ENCODE measurements around the gene AUNIP.
A peak's percentile ranks its signal among the peaks of the same experiment; 100 is the strongest.

Gene AUNIP

DNA sequence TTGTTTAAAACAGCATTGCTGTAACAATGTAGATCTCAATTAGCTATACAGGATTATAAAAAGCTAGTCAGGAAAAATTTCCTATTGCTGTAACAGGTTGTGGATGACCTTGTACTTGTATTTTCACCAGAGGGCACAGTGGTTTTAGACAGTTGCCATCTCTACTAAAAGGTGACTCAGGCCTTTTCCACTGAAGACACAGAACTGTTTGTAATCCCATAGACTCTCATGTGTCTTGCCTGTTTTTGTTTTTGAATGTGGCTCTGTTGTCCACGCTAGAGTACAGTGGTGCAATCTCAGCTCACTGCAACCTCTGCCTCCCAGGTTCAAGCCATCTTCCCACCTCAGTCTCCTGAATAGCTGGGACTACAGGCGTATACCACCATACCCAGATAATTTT, 33.7 kb downstream of the AUNIP start:
- TF ChIP-seq ZBTB7A (IDR thresholded peaks at IDR 0.05; ENCODE audit: low read depth), result no peak
- TF ChIP-seq EGR1 (IDR thresholded peaks at IDR 0.05), result no peak
- TF ChIP-seq TEAD4 (IDR thresholded peaks at IDR 0.05), result no peak
- no peak for TF ChIP-seq YY1 (IDR thresholded peaks at IDR 0.05; ENCODE audit: low read depth)

DNA sequence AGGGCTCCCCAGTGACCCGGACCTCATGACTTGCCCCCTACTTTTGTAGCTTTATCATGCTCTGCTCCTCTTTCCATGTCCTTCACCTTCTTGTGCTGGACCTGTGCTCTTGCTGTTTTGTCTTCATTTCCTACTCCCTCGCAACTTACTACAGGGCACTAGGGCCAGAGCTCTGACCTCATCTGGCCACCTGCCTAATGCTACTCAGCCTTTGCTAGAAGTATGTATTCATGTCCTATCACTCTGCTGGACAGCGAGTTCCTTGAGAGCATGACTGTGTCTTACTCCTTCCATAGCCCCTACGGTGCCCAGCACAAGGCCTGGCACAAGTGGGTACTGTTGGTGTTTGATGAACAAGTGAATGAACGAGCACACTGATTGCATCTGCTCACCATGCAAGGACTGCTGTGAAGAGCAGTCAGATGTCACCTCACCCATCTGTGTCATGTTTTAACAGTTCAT, 37.6 kb downstream of the AUNIP start:
- TF ChIP-seq, protein P1, sequence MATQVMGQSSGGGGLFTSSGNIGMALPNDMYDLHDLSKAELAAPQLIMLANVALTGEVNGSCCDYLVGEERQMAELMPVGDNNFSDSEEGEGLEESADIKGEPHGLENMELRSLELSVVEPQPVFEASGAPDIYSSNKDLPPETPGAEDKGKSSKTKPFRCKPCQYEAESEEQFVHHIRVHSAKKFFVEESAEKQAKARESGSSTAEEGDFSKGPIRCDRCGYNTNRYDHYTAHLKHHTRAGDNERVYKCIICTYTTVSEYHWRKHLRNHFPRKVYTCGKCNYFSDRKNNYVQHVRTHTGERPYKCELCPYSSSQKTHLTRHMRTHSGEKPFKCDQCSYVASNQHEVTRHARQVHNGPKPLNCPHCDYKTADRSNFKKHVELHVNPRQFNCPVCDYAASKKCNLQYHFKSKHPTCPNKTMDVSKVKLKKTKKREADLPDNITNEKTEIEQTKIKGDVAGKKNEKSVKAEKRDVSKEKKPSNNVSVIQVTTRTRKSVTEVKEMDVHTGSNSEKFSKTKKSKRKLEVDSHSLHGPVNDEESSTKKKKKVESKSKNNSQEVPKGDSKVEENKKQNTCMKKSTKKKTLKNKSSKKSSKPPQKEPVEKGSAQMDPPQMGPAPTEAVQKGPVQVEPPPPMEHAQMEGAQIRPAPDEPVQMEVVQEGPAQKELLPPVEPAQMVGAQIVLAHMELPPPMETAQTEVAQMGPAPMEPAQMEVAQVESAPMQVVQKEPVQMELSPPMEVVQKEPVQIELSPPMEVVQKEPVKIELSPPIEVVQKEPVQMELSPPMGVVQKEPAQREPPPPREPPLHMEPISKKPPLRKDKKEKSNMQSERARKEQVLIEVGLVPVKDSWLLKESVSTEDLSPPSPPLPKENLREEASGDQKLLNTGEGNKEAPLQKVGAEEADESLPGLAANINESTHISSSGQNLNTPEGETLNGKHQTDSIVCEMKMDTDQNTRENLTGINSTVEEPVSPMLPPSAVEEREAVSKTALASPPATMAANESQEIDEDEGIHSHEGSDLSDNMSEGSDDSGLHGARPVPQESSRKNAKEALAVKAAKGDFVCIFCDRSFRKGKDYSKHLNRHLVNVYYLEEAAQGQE (IDR thresholded peaks at IDR 0.05; ENCODE audit: low read depth), result no peak; the same call in 1 of the 2 replicates
- TF ChIP-seq YY1 (IDR thresholded peaks at IDR 0.05; ENCODE audit: low read depth) (no peak), CREB1 (IDR thresholded peaks at IDR 0.05; ENCODE audit: low read depth) (no peak), TCF12 (IDR thresholded peaks at IDR 0.05; ENCODE audit: low read depth) (no peak), EP300 (IDR thresholded peaks at IDR 0.05; ENCODE audit: borderline replicate concordance) (no peak), CEBPB (IDR thresholded peaks at IDR 0.05) (no peak)
- TF ChIP-seq, protein P2, sequence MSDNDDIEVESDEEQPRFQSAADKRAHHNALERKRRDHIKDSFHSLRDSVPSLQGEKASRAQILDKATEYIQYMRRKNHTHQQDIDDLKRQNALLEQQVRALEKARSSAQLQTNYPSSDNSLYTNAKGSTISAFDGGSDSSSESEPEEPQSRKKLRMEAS (IDR thresholded peaks at IDR 0.05), result no peak

DNA sequence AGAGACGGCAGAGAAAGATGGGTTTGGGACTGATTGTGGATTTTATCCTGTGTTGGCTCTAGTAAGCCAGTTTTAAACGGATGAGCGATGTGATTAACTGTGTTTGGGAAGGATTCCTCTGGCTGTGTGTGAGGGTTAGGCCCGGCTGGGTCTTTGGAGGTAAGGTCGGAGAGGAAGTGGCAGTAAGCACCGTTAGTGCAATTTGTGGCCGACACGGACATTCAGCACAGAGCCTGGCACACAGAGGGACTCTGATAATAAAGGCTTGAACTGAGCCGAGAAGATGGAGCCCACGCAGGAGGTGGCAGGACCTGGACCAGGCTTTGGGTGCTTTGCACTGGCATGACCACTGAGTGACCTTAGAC, 38.2 kb downstream of the AUNIP start:
- no peak for TF ChIP-seq TAF1 (IDR thresholded peaks at IDR 0.05; ENCODE audit: low read depth)
- no peak for TF ChIP-seq CREB1 (IDR thresholded peaks at IDR 0.05; ENCODE audit: low read depth)
- no peak for TF ChIP-seq TCF12 (IDR thresholded peaks at IDR 0.05; ENCODE audit: low read depth)
- TF ChIP-seq NFIC (IDR thresholded peaks at IDR 0.05), result no peak
- TF ChIP-seq, protein P1 (IDR thresholded peaks at IDR 0.05; ENCODE audit: low read depth), result no peak
- TF ChIP-seq YY1 (IDR thresholded peaks at IDR 0.05; ENCODE audit: low read depth), result no peak
- no peak for TF ChIP-seq RAD21 (IDR thresholded peaks at IDR 0.05; ENCODE audit: low read depth)
- no peak for TF ChIP-seq EP300 (IDR thresholded peaks at IDR 0.05; ENCODE audit: borderline replicate concordance)
- TF ChIP-seq, protein P2 (IDR thresholded peaks at IDR 0.05), result no peak
- no peak for TF ChIP-seq ZBTB7A (IDR thresholded peaks at IDR 0.05; ENCODE audit: low read depth)
- no peak for TF ChIP-seq TEAD4 (IDR thresholded peaks at IDR 0.05)
- TF ChIP-seq, protein P3, sequence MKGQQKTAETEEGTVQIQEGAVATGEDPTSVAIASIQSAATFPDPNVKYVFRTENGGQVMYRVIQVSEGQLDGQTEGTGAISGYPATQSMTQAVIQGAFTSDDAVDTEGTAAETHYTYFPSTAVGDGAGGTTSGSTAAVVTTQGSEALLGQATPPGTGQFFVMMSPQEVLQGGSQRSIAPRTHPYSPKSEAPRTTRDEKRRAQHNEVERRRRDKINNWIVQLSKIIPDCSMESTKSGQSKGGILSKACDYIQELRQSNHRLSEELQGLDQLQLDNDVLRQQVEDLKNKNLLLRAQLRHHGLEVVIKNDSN (IDR thresholded peaks at IDR 0.05), result no peak
- TF ChIP-seq CEBPB (IDR thresholded peaks at IDR 0.05), result no peak
- no peak for TF ChIP-seq FOXM1 (IDR thresholded peaks at IDR 0.05; ENCODE audit: borderline replicate concordance, low read depth)
- no peak for TF ChIP-seq EGR1 (IDR thresholded peaks at IDR 0.05)

DNA sequence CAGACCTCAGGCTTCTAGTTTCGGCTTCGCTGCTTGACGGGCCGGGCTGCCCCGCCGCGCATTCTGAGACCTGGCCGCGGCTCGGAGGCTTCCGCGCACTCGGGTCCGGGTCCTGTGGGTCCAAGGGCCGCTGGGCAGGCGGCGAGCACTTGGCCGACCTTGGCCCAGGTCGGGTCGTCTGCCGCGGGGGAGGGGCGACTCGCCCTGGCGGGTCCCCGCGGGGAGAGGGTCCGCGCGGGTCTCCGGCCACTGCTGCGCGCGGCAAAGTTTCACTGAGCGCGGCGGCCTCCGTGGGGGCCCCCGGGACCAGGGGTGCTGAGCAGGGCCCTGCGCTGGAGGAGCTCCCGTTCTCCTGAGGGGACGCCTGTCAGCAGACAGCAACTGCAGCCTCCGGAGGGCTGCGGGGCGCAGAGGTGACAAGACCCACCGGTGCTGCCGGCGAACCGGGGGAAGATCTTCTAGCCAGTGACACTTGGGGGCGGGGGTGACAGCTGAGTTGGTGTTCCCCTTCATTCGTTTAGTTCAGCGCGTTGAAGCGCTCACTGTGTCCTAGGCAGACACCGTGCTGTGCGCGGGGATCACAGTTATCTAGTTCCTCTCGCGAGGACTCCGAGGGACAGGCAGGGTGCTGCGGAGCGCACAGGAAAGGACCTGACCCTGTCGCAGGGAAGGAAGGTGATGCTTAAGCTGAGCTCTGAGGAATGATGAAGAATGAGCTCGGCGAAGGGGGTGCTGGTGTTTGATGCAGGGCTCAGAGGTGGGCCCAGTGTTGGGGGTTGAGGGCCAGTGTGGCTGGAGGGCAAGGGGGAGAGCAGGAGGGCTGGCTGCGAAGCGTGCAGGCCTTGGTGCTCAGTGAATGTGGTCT, 38.8 kb downstream of the AUNIP start:
- TF ChIP-seq, protein P2 (IDR thresholded peaks at IDR 0.05), result 0 out of 2 replicates have a peak, but pooled peaks have one; percentile 25
- TF ChIP-seq TAF1 (IDR thresholded peaks at IDR 0.05; ENCODE audit: low read depth), result peak; percentile 4; the same call in 1 of the 2 replicates
- peak; percentile 30; the same call in 1 of the 2 replicates for TF ChIP-seq ZBTB7A (IDR thresholded peaks at IDR 0.05; ENCODE audit: low read depth)
- TF ChIP-seq EGR1 (IDR thresholded peaks at IDR 0.05), result no peak
- TF ChIP-seq TEAD4 (IDR thresholded peaks at IDR 0.05), result no peak
- no peak for TF ChIP-seq CEBPB (IDR thresholded peaks at IDR 0.05)

DNA sequence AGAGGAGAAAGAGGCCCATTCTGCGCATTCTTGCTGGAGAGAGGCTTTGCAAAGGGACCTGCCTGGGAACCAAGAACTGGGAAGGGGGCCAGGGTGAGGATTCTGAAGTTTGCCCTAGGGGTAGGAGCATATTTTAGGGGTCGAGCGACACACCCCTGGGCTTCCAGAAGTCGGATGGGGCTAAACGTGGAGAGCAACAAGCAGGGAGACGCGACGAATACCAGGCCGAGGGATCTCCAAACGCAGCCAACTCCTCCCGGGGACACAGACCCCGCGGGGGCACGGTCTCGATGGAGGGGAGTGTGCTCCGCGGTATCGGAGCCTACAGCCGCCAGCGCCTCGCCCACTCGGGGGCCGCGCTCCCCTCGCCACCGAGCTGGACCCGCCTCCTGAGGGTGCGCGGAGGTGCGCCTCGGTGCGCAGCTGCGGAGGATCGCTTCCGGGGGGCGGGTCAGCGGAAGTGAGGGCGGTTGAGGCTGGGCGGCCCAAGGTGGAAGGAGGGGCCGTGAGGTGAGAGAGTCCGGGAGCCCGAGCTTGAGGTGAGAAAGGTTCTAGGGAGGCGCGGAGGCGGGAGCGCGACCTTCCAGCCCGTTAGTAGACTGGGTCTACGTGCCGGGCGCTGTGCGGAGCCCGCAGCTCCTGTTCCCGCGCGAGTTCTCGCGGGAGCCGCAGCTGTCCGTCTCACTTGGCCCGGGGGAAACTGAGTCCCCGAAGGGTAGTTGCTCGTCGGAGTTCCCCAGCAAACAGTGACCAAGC, 39.6 kb downstream of the AUNIP start, which contains the start of gene MTFR1L:
TSS of gene MTFR1L (plus strand) at position 464 of the 756 bp plus-strand sequence. CDS start 3,151 bp downstream, outside the sequence.
- TF ChIP-seq ZBTB7A (IDR thresholded peaks at IDR 0.05; ENCODE audit: low read depth) (peak; percentile 81), EP300 (IDR thresholded peaks at IDR 0.05; ENCODE audit: borderline replicate concordance) (no peak), TAF1 (IDR thresholded peaks at IDR 0.05; ENCODE audit: low read depth) (peak; percentile 81), CREB1 (IDR thresholded peaks at IDR 0.05; ENCODE audit: low read depth) (no peak), NFIC (IDR thresholded peaks at IDR 0.05) (no peak), RAD21 (IDR thresholded peaks at IDR 0.05; ENCODE audit: low read depth) (no peak), TCF12 (IDR thresholded peaks at IDR 0.05; ENCODE audit: low read depth) (peak; percentile 73), FOXM1 (IDR thresholded peaks at IDR 0.05; ENCODE audit: borderline replicate concordance, low read depth) (no peak), CEBPB (IDR thresholded peaks at IDR 0.05) (no peak), YY1 (IDR thresholded peaks at IDR 0.05; ENCODE audit: low read depth) (no peak), TEAD4 (IDR thresholded peaks at IDR 0.05) (no peak; the same call in 1 of the 2 replicates), EGR1 (IDR thresholded peaks at IDR 0.05) (peak; percentile 69)
- TF ChIP-seq, protein P3 (IDR thresholded peaks at IDR 0.05), result 0 out of 2 replicates have a peak, but pooled peaks have one; percentile 23
- TF ChIP-seq, protein P2 (IDR thresholded peaks at IDR 0.05), result peak; percentile 73
- TF ChIP-seq, protein P1 (IDR thresholded peaks at IDR 0.05; ENCODE audit: low read depth), result no peak
